ENCODE results near the gene UBA7. TPM values are rescaled to one million over a fixed set of nuclear protein-coding genes. Genes with fewer than 3 reads are reported as not detected.

Gene UBA7
- total and polyA plus RNA-seq, 2 experiments from 2014 or later = 14.7 to 21.6 TPM

DNA sequence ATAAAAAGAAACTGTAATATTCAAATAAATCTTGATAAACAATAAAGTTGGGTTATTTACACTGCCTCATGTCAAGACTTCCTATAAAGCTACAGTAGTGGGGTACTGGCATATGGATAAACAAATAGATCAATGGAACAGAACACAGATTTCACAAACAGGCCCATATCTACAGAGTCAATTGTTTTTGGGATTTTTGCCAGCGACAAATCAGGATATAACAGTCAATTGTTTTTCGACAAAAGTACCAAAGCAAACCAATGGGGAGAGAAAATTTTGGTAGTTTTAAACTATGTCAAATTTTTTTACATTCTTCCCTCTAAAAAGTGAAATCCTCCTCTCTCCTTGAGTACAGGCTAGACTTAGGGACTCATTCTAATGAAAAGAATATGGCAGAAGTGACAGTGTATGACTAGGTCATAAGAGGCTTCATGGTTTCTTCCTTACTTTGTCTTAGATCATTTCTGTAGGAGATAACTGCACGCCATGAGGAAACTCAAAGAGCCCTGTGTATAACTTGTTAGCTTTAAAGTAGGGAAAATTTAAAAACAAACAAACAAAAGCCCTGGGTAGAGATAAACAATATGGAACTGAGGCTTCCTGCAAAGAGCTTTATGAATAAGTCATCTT is 44.4 kb downstream of the UBA7 start:
- DNase-seq (ENCODE audit: low spot score) = no peak
- Histone ChIP-seq H3K9me2 (replicated peaks; ENCODE audit: insufficient read depth) (no peaks in the 10 kb centered on the region), H3K27ac (no peak overlapping the region), H3K9me3 (ENCODE audit: low read depth) (no peaks in the 10 kb centered on the region), H3K27me3 (no peaks in the 10 kb centered on the region), H3K4me1 (ENCODE audit: insufficient read depth) (no peaks in the 10 kb centered on the region), H3K36me3 (replicated peaks; ENCODE audit: insufficient read depth, low read depth) (no peaks in the 10 kb centered on the region), H3K4me2 (no peak overlapping the region), H3K4me3 (no peak overlapping the region), H4K20me1 (ENCODE audit: insufficient read depth, poor library complexity, severe bottlenecking) (peaks cover 50% of the 10 kb centered on the region), H3K79me2 (peaks cover 98% of the 10 kb centered on the region), H2AFZ (no peak overlapping the region)
- TF ChIP-seq, protein P1, sequence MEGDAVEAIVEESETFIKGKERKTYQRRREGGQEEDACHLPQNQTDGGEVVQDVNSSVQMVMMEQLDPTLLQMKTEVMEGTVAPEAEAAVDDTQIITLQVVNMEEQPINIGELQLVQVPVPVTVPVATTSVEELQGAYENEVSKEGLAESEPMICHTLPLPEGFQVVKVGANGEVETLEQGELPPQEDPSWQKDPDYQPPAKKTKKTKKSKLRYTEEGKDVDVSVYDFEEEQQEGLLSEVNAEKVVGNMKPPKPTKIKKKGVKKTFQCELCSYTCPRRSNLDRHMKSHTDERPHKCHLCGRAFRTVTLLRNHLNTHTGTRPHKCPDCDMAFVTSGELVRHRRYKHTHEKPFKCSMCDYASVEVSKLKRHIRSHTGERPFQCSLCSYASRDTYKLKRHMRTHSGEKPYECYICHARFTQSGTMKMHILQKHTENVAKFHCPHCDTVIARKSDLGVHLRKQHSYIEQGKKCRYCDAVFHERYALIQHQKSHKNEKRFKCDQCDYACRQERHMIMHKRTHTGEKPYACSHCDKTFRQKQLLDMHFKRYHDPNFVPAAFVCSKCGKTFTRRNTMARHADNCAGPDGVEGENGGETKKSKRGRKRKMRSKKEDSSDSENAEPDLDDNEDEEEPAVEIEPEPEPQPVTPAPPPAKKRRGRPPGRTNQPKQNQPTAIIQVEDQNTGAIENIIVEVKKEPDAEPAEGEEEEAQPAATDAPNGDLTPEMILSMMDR (IDR thresholded peaks at IDR 0.05; ENCODE audit: poor library complexity) = no peak
- TF ChIP-seq EZH2 (IDR thresholded peaks at IDR 0.05; ENCODE audit: borderline replicate concordance) = no peak
- 98% methylated on average over 3 of the region's 3 CpGs for whole genome bisulfite sequencing (ENCODE audit: low lambda C conversion rate, missing lambda C conversion rate)

- Histone ChIP-seq H3K9me3 (ENCODE audit: low read depth) (no peaks in the 10 kb centered on the region), H3K4me2 (no peak overlapping the region), H3K4me3 (no peak overlapping the region), H3K4me1 (ENCODE audit: insufficient read depth) (no peaks in the 10 kb centered on the region), H3K36me3 (replicated peaks; ENCODE audit: insufficient read depth, low read depth) (no peaks in the 10 kb centered on the region), H4K20me1 (ENCODE audit: insufficient read depth, poor library complexity, severe bottlenecking) (peaks cover 28% of the 10 kb centered on the region), H3K79me2 (peaks cover 98% of the 10 kb centered on the region), H2AFZ (no peak overlapping the region), H3K27me3 (no peaks in the 10 kb centered on the region), H3K27ac (no peak overlapping the region), H3K9me2 (replicated peaks; ENCODE audit: insufficient read depth) (no peaks in the 10 kb centered on the region)
- no peak for DNase-seq (ENCODE audit: low spot score)
- whole genome bisulfite sequencing (ENCODE audit: low lambda C conversion rate, missing lambda C conversion rate) = 95% methylated on average over 4 of the region's 4 CpGs
- TF ChIP-seq EZH2phosphoT487 (IDR thresholded peaks at IDR 0.05; ENCODE audit: low read depth, severe bottlenecking, unreplicated experiment) = no peak
- TF ChIP-seq, protein P1 (IDR thresholded peaks at IDR 0.05; ENCODE audit: poor library complexity) = no peak
- no peak for TF ChIP-seq EZH2 (IDR thresholded peaks at IDR 0.05; ENCODE audit: borderline replicate concordance)
Observed at GRCh38 chr3:49763981-49764380, 49.8 kb downstream of the UBA7 start.

DNA sequence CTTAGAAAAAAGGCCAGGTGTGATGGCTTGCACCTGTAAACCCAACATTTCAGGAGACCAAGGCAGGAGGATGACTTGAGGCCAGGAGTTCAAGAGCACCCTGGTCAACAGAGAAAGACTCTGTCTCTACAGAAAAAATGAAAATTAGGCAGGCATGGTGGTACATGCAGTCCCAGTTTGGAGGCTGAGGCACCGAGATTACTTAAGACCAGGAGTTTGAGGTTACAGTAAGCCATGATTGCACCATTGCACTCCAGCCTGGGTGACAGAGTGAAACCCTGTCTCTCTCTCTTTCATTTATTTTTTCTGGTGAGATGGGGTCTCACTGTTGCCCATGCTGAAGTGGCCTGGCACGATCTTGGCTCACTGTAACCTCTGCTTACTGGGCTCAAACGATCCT is 52.1 kb downstream of the UBA7 start:
- H3K4me2 ChIP-seq = no peak overlapping the region
- H3K27ac ChIP-seq = no peak overlapping the region
- H3K4me3 ChIP-seq = no peak overlapping the region
- no peaks in the 10 kb centered on the region for H3K9me2 ChIP-seq (replicated peaks; ENCODE audit: insufficient read depth)
- peaks cover 98% of the 10 kb centered on the region for H3K79me2 ChIP-seq
- no peaks in the 10 kb centered on the region for H3K36me3 ChIP-seq (replicated peaks; ENCODE audit: insufficient read depth, low read depth)
- TF ChIP-seq EZH2phosphoT487 (IDR thresholded peaks at IDR 0.05; ENCODE audit: low read depth, severe bottlenecking, unreplicated experiment) (no peak), EZH2 (IDR thresholded peaks at IDR 0.05; ENCODE audit: borderline replicate concordance) (no peak)
- TF ChIP-seq, protein P1 (IDR thresholded peaks at IDR 0.05; ENCODE audit: poor library complexity) = no peak
- no peaks in the 10 kb centered on the region for H3K27me3 ChIP-seq
- H2AFZ ChIP-seq = no peak overlapping the region
- H3K4me1 ChIP-seq (ENCODE audit: insufficient read depth) = no peaks in the 10 kb centered on the region
- no peak for DNase-seq (ENCODE audit: low spot score)
- no peaks in the 10 kb centered on the region for H3K9me3 ChIP-seq (ENCODE audit: low read depth)
- 100% methylated on average over 3 of the region's 3 CpGs for WGBS (ENCODE audit: low lambda C conversion rate, missing lambda C conversion rate)
- H4K20me1 ChIP-seq (ENCODE audit: insufficient read depth, poor library complexity, severe bottlenecking) = peaks cover 35% of the 10 kb centered on the region

All from hepatocyte (in vitro differentiated cells).